Measurements from ENCODE around the gene TAB3. TPM values are rescaled to one million over a fixed set of nuclear protein-coding genes. Genes with fewer than 3 reads are reported as not detected.
"Not testable (repeated sequence)": the region's sequence is repeated elsewhere in the genome, so short reads cannot be mapped to it uniquely, and the experiment has no call there.

Gene TAB3
- total RNA-seq, 1 experiment from 2014 or later, result 26.6 TPM

- DNase-seq (ENCODE audit: low read depth), result no peak
Observed at GRCh38 chrX:30816079-30816478, 73.0 kb downstream of the TAB3 start.

GRCh38 chrX:30814978-30815377 is 74.1 kb downstream of the TAB3 start:
- no peak for DNase-seq (ENCODE audit: low read depth)

GRCh38 chrX:30812326-30812725 is 76.7 kb downstream of the TAB3 start:
- DNase-seq (ENCODE audit: low read depth), result no peak

GRCh38 chrX:30806187-30806728 is 82.8 kb downstream of the TAB3 start:
- DNase-seq (ENCODE audit: low read depth), result no peak

- DNase-seq (ENCODE audit: low read depth), result no peak
Observed at GRCh38 chrX:30804462-30804861, 84.6 kb downstream of the TAB3 start.

- no peak for DNase-seq (ENCODE audit: low read depth)
Observed at GRCh38 chrX:30800901-30801300, 88.2 kb downstream of the TAB3 start.

- no peak for DNase-seq (ENCODE audit: low read depth)
Observed at GRCh38 chrX:30799327-30799726, 89.7 kb downstream of the TAB3 start.

- no peak for DNase-seq (ENCODE audit: low read depth)
Observed at GRCh38 chrX:30798810-30799209, 90.2 kb downstream of the TAB3 start.

GRCh38 chrX:30797301-30797700 is 91.8 kb downstream of the TAB3 start:
- DNase-seq (ENCODE audit: low read depth), result not testable (repeated sequence)

- no peak for DNase-seq (ENCODE audit: low read depth)
Observed at GRCh38 chrX:30795981-30796958, 92.8 kb downstream of the TAB3 start.

- DNase-seq (ENCODE audit: low read depth), result no peak
Observed at GRCh38 chrX:30794497-30794896, 94.6 kb downstream of the TAB3 start.

- no peak for DNase-seq (ENCODE audit: low read depth)
Observed at GRCh38 chrX:30793767-30794103, 95.3 kb downstream of the TAB3 start.

- no peak for DNase-seq (ENCODE audit: low read depth)
Observed at GRCh38 chrX:30793075-30793766, 95.8 kb downstream of the TAB3 start.

GRCh38 chrX:30791296-30792278 is 97.5 kb downstream of the TAB3 start:
- DNase-seq (ENCODE audit: low read depth), result no peak

- DNase-seq (ENCODE audit: low read depth), result no peak
Observed at GRCh38 chrX:30787012-30787411, 102.0 kb downstream of the TAB3 start.

GRCh38 chrX:30786374-30786773 is 102.7 kb downstream of the TAB3 start:
- peak; percentile 2 for DNase-seq (ENCODE audit: low read depth)

GRCh38 chrX:30781711-30782444 is 107.2 kb downstream of the TAB3 start:
- peak; percentile 1 for DNase-seq (ENCODE audit: low read depth)

- DNase-seq (ENCODE audit: low read depth), result no peak
Observed at GRCh38 chrX:30779453-30780030, 109.5 kb downstream of the TAB3 start.

GRCh38 chrX:30777575-30777974 is 111.5 kb downstream of the TAB3 start:
- DNase-seq (ENCODE audit: low read depth), result no peak

Data from LHCN-M2 (cell line).